GM12891 (cell line): ENCODE measurements around the gene RPS6KA3.

ENCODE experiments used
- PAX5 ChIP-seq: IDR thresholded peaks from 2 replicates; pipeline ENCODE4 v1.6.1; 2011; ENCODE audit warnings: low read length, moderate library complexity, mild to moderate bottlenecking; ENCODE audit not compliant: insufficient read depth, severe bottlenecking
- POLR2A ChIP-seq: IDR thresholded peaks from 2 replicates; pipeline ENCODE4 v1.6.1; 2011; ENCODE audit warnings: low read depth, low read length, control low read depth
- POLR2AphosphoS5 ChIP-seq: IDR thresholded peaks from 2 replicates; pipeline ENCODE4 v1.6.1; 2011; ENCODE audit warnings: low read depth, low read length, control low read depth
- POU2F2 ChIP-seq: IDR thresholded peaks from 2 replicates; pipeline ENCODE4 v1.6.1; 2011; ENCODE audit warnings: low read depth, mild to moderate bottlenecking, control low read depth, low read length, moderate library complexity
- SPI1 ChIP-seq: IDR thresholded peaks from 2 replicates; pipeline ENCODE4 v1.6.1; 2011; ENCODE audit warnings: low read depth, low read length, control low read depth
- TAF1 ChIP-seq: IDR thresholded peaks from 2 replicates; pipeline ENCODE4 v1.6.1; 2011; ENCODE audit warnings: low read depth, low read length, control low read depth

DNA sequence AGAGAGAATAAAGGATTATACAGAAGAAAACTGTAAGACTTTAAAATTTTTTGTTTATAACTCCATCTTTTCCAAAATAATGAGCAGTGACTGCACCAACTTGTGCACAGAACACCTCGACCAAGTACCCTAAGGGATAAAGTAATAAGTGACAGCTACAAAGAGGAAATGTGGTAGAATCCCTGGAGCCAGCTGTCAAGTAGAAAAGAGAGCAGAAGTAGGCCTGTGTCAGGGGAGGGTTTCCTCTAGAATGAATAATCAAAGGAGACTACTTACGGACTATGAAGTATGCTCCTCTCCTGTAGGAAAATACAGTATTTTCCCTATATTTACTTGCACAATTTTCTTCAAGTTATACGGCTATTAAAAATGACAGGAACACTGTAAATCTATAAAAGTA, 126.3 kb downstream of the RPS6KA3 start:
- TF ChIP-seq POLR2A = no peak
- TF ChIP-seq POLR2AphosphoS5 = no peak
- no peak for TF ChIP-seq POU2F2
- no peak for TF ChIP-seq TAF1
- no peak for TF ChIP-seq PAX5
- TF ChIP-seq SPI1 = no peak
